Renal pelvis (tissue), 12 donors: Measurements from ENCODE around the gene KRTAP9-3. TPM values are rescaled to one million over a fixed set of nuclear protein-coding genes. Genes with fewer than 3 reads are reported as not detected.
"Not testable (repeated sequence)": the region's sequence is repeated elsewhere in the genome, so short reads cannot be mapped to it uniquely, and the experiment has no call there.

Experiments
- DNase-seq: peaks from one replicate; pipeline ENCODE4 v3.0.0-alpha.2; 2013
- long read RNA-seq, 16 experiments: transcript quantifications; one replicate each; lab custom pipeline, GENCODE V29; 2026
- polyA plus RNA-seq, 3 donors: library from polyadenylated mRNA; unstranded; fragments of 120-200 nt; gene quantifications; one replicate each; pipeline ENCODE4 v1.2.1, GENCODE V29; 2013; ENCODE audit not compliant: insufficient read length in 3 of 3

The KRTAP9-3 gene
- polyA plus RNA-seq: not detected
- long read RNA-seq, donor 1: 0 reads
- long read RNA-seq, donor 2: 0 reads
- long read RNA-seq, donor 3: 0 reads
- long read RNA-seq, donor 4: 0 reads
- long read RNA-seq, donor 5: 0 reads
- long read RNA-seq, donor 6: 0 reads
- long read RNA-seq, donor 7: 0 reads
- long read RNA-seq, donor 8: 0 reads
- long read RNA-seq, donor 9: 0 reads
- long read RNA-seq, donor 10: 0 reads
- long read RNA-seq, donor 11: 0 reads
- long read RNA-seq, donor 12: 0 reads
- long read RNA-seq, donor 13: 0 reads
- long read RNA-seq, donor 14: 0 reads
- long read RNA-seq, donor 15: 0 reads
- long read RNA-seq, donor 16: 0 reads

- not testable (repeated sequence) for DNase-seq
Measured at GRCh38 chr17:41232399-41233105, at the start of gene KRTAP9-3. KRTAP9-3 (plus strand) TSS chr17:41232449; CDS start chr17:41232502, 53 bp downstream.

- no peak for DNase-seq
Measured at GRCh38 chr17:41184480-41184961, 47.7 kb upstream of the KRTAP9-3 start, which contains the start of gene KRTAP4-1. KRTAP4-1 (minus strand) TSS chr17:41184911; CDS start chr17:41184854, 57 bp downstream.

GRCh38 chr17:41185001-41185400, 47.2 kb upstream of the KRTAP9-3 start:
- no peak for DNase-seq

GRCh38 chr17:41186872-41187271, 45.4 kb upstream of the KRTAP9-3 start:
- no peak for DNase-seq

- DNase-seq: not testable (repeated sequence)
Measured at GRCh38 chr17:41189837-41190318, 42.4 kb upstream of the KRTAP9-3 start, which contains the start of gene KRTAP9-1. KRTAP9-1 (plus strand) TSS chr17:41189887; CDS start chr17:41189887, 0 bp downstream.

- no peak for DNase-seq
Measured at GRCh38 chr17:41190328-41190727, 41.9 kb upstream of the KRTAP9-3 start.

- no peak for DNase-seq
Measured at GRCh38 chr17:41196068-41196467, 36.2 kb upstream of the KRTAP9-3 start.

GRCh38 chr17:41199421-41200078, 32.7 kb upstream of the KRTAP9-3 start:
- no peak for DNase-seq

- no peak for DNase-seq
Measured at GRCh38 chr17:41211845-41212466, 20.3 kb upstream of the KRTAP9-3 start.

GRCh38 chr17:41212524-41213169, 19.6 kb upstream of the KRTAP9-3 start:
- DNase-seq: no peak

GRCh38 chr17:41215681-41216080, 16.6 kb upstream of the KRTAP9-3 start:
- DNase-seq: no peak

GRCh38 chr17:41223821-41224220, 8.4 kb upstream of the KRTAP9-3 start:
- DNase-seq: no peak

GRCh38 chr17:41226051-41226450, 6.2 kb upstream of the KRTAP9-3 start:
- DNase-seq: no peak

GRCh38 chr17:41226598-41227095, 5.6 kb upstream of the KRTAP9-3 start, which contains the start of gene KRTAP9-2:
KRTAP9-2 (plus strand) TSS chr17:41226648; CDS start chr17:41226655, 7 bp downstream.
- not testable (repeated sequence) for DNase-seq

- no peak for DNase-seq
Measured at GRCh38 chr17:41230094-41230493, 2.2 kb upstream of the KRTAP9-3 start.

GRCh38 chr17:41231731-41232130, 518 bp upstream of the KRTAP9-3 start:
- no peak for DNase-seq

GRCh38 chr17:41237116-41237515, 4.9 kb downstream of the KRTAP9-3 start:
- not testable (repeated sequence) for DNase-seq

GRCh38 chr17:41237949-41238437, 5.7 kb downstream of the KRTAP9-3 start, which contains the start of gene KRTAP9-8:
KRTAP9-8 (plus strand) TSS chr17:41237999; CDS start chr17:41238052, 53 bp downstream.
- not testable (repeated sequence) for DNase-seq

- DNase-seq: not testable (repeated sequence)
Measured at GRCh38 chr17:41246995-41247787, 14.9 kb downstream of the KRTAP9-3 start.
